HepG2 (cell line): Measurements from ENCODE around the gene LTBR. TPM values are rescaled to one million over a fixed set of nuclear protein-coding genes. Genes with fewer than 3 reads are reported as not detected.

ENCODE experiments used
- ATAC-seq: fragments of 200-7000 bp; cut with Tn5 transposase; 3 replicates; pipeline ENCODE4 v1.9.1; 2020; ENCODE audit warnings: mild to moderate bottlenecking, moderate library complexity
- BruUV-seq: library from RNA; stranded (reverse); fragments of 400-500 nt; replicated peaks from 2 replicates; lab custom pipeline; 2021; lab: Mats Ljungman, UMichigan
- CTCF ChIA-PET: fragments of 300-600 bp; formaldehyde crosslinking; extraction: SDS; loops from one replicate; lab custom pipeline; 2021; ENCODE audit warnings: low total read pairs, inconsistent platforms, low intra/inter-chr PET ratio; lab: Yijun Ruan, JAX
- POLR2A ChIA-PET: fragments of 350-600 bp; sonication (Branson Sonifier 250); formaldehyde crosslinking; loops from one replicate; lab custom pipeline; 2020; ENCODE audit warnings: antibody characterized with exemption, inconsistent platforms; lab: Yijun Ruan, JAX
- DNase-seq: peaks from one replicate; pipeline ENCODE4 v3.0.0-alpha.2; 2015; ENCODE audit warnings: low spot score
- FAIRE-seq: peaks from 3 replicates; lab custom pipeline; 2011; peaks lifted over from hg19 to GRCh38; lab: Jason Lieb, UNC
- H2AFZ ChIP-seq: one replicate; pipeline ENCODE4 v1.6.1; 2011; ENCODE audit warnings: low read length, inconsistent platforms
- H3K27ac ChIP-seq: fragments of 300-600 bp; 3 replicates; pipeline ENCODE4 v1.8.0; 2011; ENCODE audit warnings: mixed run types, mild to moderate bottlenecking, mixed read lengths, low read length, inconsistent platforms; ENCODE audit not compliant: insufficient read depth; ENCODE audit errors: extremely low read length
- H3K27me3 ChIP-seq, 2 experiments: fragments of 200-600 bp in 1 of 2; 2 replicates in 1 of 2; 3 replicates in 1 of 2; pipeline versions ENCODE4 v1.6.0 to v1.8.0; 2011; ENCODE audit warnings: low read length in 2 of 2, mild to moderate bottlenecking in 2 of 2, moderate library complexity in 2 of 2, inconsistent platforms in 1 of 2; ENCODE audit not compliant: insufficient read depth in 2 of 2, control insufficient read depth in 1 of 2
- H3K36me3 ChIP-seq, 2 experiments: fragments of 200-600 bp in 1 of 2; replicated peaks in 1 of 2; 2 replicates in 1 of 2; 3 replicates in 1 of 2; pipeline versions ENCODE4 v1.5.1 to v1.8.0; 2011; ENCODE audit warnings: low read length in 2 of 2, inconsistent platforms in 1 of 2; ENCODE audit not compliant: insufficient read depth in 2 of 2, control insufficient read depth in 1 of 2
- H3K4me1 ChIP-seq: 2 replicates; pipeline ENCODE4 v1.5.1; 2012; ENCODE audit warnings: low read length, inconsistent platforms; ENCODE audit not compliant: insufficient read depth
- H3K4me2 ChIP-seq: 2 replicates; pipeline ENCODE4 v1.6.0; 2011; ENCODE audit warnings: low read depth, low read length, inconsistent platforms
- H3K4me3 ChIP-seq, 3 experiments: fragments of 200-600 bp in 1 of 3; sonication (generic), shearing (Covaris generic) in 1 of 3; replicated peaks in 1 of 3; 2 replicates each; pipeline ENCODE4 v1.5.1; 2011 to 2016; ENCODE audit warnings: low read length in 3 of 3, inconsistent platforms in 2 of 3, low read depth in 2 of 3, mild to moderate bottlenecking in 2 of 3, control low read depth in 1 of 3, mixed read lengths in 1 of 3; ENCODE audit not compliant: insufficient read depth in 1 of 3
- H3K79me2 ChIP-seq: one replicate; pipeline ENCODE4 v1.6.1; 2011; ENCODE audit warnings: low read length, inconsistent platforms; ENCODE audit not compliant: insufficient read depth
- H3K9ac ChIP-seq: 2 replicates; pipeline ENCODE4 v1.6.0; 2011; ENCODE audit warnings: mild to moderate bottlenecking, low read depth, low read length, inconsistent platforms; ENCODE audit not compliant: insufficient read depth
- H3K9me3 ChIP-seq: 2 replicates; pipeline ENCODE4 v1.5.1; 2012; ENCODE audit warnings: mild to moderate bottlenecking, low read length
- H4K20me1 ChIP-seq: 2 replicates; pipeline ENCODE4 v1.6.0; 2011; ENCODE audit warnings: inconsistent platforms, mild to moderate bottlenecking, low read length, moderate library complexity; ENCODE audit not compliant: insufficient read depth
- FIP1L1 ChIP-seq: fragments of 200-400 bp; formaldehyde crosslinking; IDR thresholded peaks from 2 replicates; pipeline ENCODE4 v1.6.1; 2018; ENCODE audit warnings: low read depth, mild to moderate bottlenecking, low read length, moderate library complexity, borderline replicate concordance; ENCODE audit not compliant: insufficient read depth
- FOXK2 ChIP-seq: fragments of 450-650 bp; IDR thresholded peaks from 2 replicates; pipeline ENCODE4 v1.6.1; 2016
- HMG20A ChIP-seq: IDR thresholded peaks from 2 replicates; pipeline ENCODE4 v1.6.1; 2016; ENCODE audit warnings: borderline replicate concordance
- HNF1B ChIP-seq: sonication (generic); formaldehyde crosslinking; IDR thresholded peaks from 2 replicates; pipeline ENCODE4 v1.5.1; 2020; ENCODE audit warnings: mild to moderate bottlenecking, moderate library complexity, missing genetic modification reagents
- PTBP1 ChIP-seq: fragments of 200-400 bp; formaldehyde crosslinking; IDR thresholded peaks from 2 replicates; pipeline ENCODE4 v1.6.1; 2018; ENCODE audit warnings: low read length, low read depth; ENCODE audit not compliant: poor library complexity, severe bottlenecking
- SATB2 ChIP-seq: sonication (generic); formaldehyde crosslinking; IDR thresholded peaks from 2 replicates; pipeline ENCODE4 v1.5.0; 2020; ENCODE audit warnings: missing genetic modification reagents
- SMAD9 ChIP-seq: sonication (generic); formaldehyde crosslinking; IDR thresholded peaks from 2 replicates; pipeline ENCODE4 v1.5.1; 2020; ENCODE audit warnings: mild to moderate bottlenecking, missing genetic modification reagents
- SMC3 ChIP-seq: IDR thresholded peaks from 2 replicates; pipeline ENCODE4 v1.6.1; 2011; ENCODE audit warnings: low read length, improper control_type of control experiment
- TP53 ChIP-seq: sonication (generic); formaldehyde crosslinking; conservative IDR thresholded peaks from 2 replicates; pipeline ENCODE4 v1.4.0; 2020; ENCODE audit warnings: missing genetic modification reagents
- ZBTB44 ChIP-seq: sonication (generic); formaldehyde crosslinking; IDR thresholded peaks from 2 replicates; pipeline ENCODE4 v1.4.0; 2020; ENCODE audit warnings: missing genetic modification reagents
- ZMYM2 ChIP-seq: sonication (generic); formaldehyde crosslinking; IDR thresholded peaks from 2 replicates; pipeline ENCODE4 v1.8.0; 2022; ENCODE audit warnings: mild to moderate bottlenecking, missing genetic modification reagents
- ZNF350 ChIP-seq: sonication (generic); formaldehyde crosslinking; IDR thresholded peaks from 2 replicates; pipeline ENCODE4 v1.4.0; 2020; ENCODE audit warnings: mild to moderate bottlenecking, low read depth, missing genetic modification reagents, borderline replicate concordance
- ZNF441 ChIP-seq: sonication (generic); formaldehyde crosslinking; IDR thresholded peaks from 2 replicates; pipeline ENCODE4 v1.7.0; 2021; ENCODE audit warnings: missing genetic modification reagents, borderline replicate concordance
- ZNF562 ChIP-seq: sonication (generic); formaldehyde crosslinking; IDR thresholded peaks from 2 replicates; pipeline ENCODE4 v1.8.0; 2022; ENCODE audit warnings: missing genetic modification reagents, borderline replicate concordance
- ZNF605 ChIP-seq: sonication (generic); formaldehyde crosslinking; IDR thresholded peaks from 2 replicates; pipeline ENCODE4 v1.8.0; 2022; ENCODE audit warnings: mild to moderate bottlenecking, missing genetic modification reagents
- ZNF607 ChIP-seq: sonication (generic); formaldehyde crosslinking; IDR thresholded peaks from 2 replicates; pipeline ENCODE4 v1.5.1; 2020; ENCODE audit warnings: missing genetic modification reagents, mild to moderate bottlenecking, borderline replicate concordance
- ZNF772 ChIP-seq: sonication (generic); formaldehyde crosslinking; IDR thresholded peaks from 2 replicates; pipeline ENCODE4 v1.5.0; 2020; ENCODE audit warnings: mild to moderate bottlenecking, missing genetic modification reagents
- WGBS: methylation state at CpG from one replicate; pipeline ENCODE4 v1.1.6; 2017; ENCODE audit warnings: low lambda C conversion rate; 5-methylcytosine and 5-hydroxymethylcytosine counted together
- in situ Hi-C: cut with HindIII; loops from 2 replicates; pipeline ENCODE4 v1.10.0; 2017; ENCODE audit warnings: low pct_unique_long_range_greater_than_20kb; ENCODE audit not compliant: extremely low pct_ligation_motif_present
- intact Hi-C: fragments of 100-400 bp; cut with micrococcal nuclease; formaldehyde crosslinking; loops from one replicate; pipeline ENCODE4 v1.10.0; 2022; ENCODE audit not compliant: unreplicated experiment
- polyA plus RNA-seq, 8 experiments: library from polyadenylated mRNA; depleted of rRNA in 3 of 8; stranded (reverse) in 7 of 8; unstranded in 1 of 8; fragments of >200 nt; fragmentation: Illumina TruSeq in 4 of 8; extraction: Trizol in 4 of 8; gene quantifications; 2 replicates each; pipeline versions ENCODE4 v1.2.1 to v1.2.3, GENCODE V29; 2011 to 2016; ENCODE audit warnings: low read depth in 4 of 8, missing spikeins in 1 of 8, mixed read lengths in 1 of 8; ENCODE audit not compliant: insufficient read depth in 1 of 8
- total RNA-seq, 5 experiments: library from RNA; depleted of rRNA; stranded (reverse); fragments of >200 nt; fragmentation: Illumina TruSeq; extraction: Trizol; gene quantifications; 2 replicates each; pipeline ENCODE4 v1.2.3, GENCODE V29; 2016; ENCODE audit warnings: low read depth in 1 of 5
- TF ChIP-seq, protein P1 (sequence below), 2 experiments: sonication (generic) in 1 of 2; formaldehyde crosslinking in 1 of 2; IDR thresholded peaks; 2 replicates each; pipeline versions ENCODE4 v1.5.1 to v1.6.1; 2011 to 2020; ENCODE audit warnings: borderline replicate concordance in 1 of 2, low read depth in 1 of 2, low read length in 1 of 2, mild to moderate bottlenecking in 1 of 2, missing genetic modification reagents in 1 of 2, moderate library complexity in 1 of 2

The LTBR gene
- total and polyA plus RNA-seq, 2 of the 13 experiments (the other 11 are each of a cell fraction or from before 2014, with no cell fraction given), result 31.4 to 34.8 TPM

DNA sequence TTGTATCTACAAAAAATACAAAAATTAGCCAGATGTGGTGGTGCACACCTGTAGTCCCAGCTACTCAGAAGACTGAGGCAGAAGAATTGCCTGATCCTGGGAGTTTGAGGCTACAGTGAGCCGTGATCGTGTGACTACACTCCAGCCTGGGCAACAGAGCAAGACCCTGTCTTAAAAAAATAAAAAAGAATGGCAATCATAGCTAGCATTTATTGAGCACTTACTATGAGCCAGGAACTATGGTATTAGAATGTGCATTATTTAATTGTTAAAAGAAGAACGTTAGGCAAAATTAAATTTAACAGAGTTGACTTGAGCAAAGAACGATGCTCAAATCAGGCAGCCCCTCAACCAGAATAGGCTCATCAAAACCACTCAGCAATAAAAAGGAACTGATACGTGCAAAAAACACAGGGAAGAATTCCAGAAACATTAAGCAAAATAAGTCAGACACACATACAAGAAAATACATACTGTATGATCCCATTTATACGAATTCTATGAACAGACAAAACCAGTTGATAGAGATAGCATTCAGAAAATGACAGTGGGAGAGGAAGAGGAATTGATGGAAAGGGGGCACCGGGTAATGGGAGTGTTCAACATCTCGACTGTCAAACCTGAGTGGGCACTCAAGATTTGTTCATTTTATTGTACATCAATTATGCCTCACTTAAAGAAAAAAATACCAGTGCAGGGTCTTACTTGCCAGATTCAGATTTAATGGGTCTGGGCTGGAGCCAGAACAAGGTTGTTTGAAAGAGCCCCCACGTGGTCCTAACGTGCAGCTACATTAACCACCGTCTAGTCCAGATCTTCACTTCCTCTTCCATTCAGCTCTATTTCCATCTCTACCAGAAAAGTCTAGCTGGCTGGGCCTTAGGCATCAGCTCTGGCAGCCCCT is 16.6 kb upstream of the LTBR start:
- H3K36me3 ChIP-seq, result no peaks in the 10 kb centered on the region
- 67% methylated on average over 11 of the region's 11 CpGs for WGBS
- no peak overlapping the region for H2AFZ ChIP-seq
- DNase-seq, result peak; percentile 56
- no peaks in the 10 kb centered on the region for H3K79me2 ChIP-seq
- H4K20me1 ChIP-seq, result no peaks in the 10 kb centered on the region
- H3K27me3 ChIP-seq, result no peaks in the 10 kb centered on the region
- POLR2A ChIA-PET, result interaction anchor here (0.5 to 2.9 kb wide), 9 partner anchors 16 to 73 kb away, joined by 3 to 55 read pairs (median 5); partner anchors contain the start of genes LTBR and TNFRSF1A
- intact Hi-C loops (loop anchor here (1.0 kb wide), 1 partner anchor 41 kb away; no protein-coding TSS in a partner anchor), in situ Hi-C loops (no loop called here)
- H3K9me3 ChIP-seq, result no peaks in the 10 kb centered on the region
- peak; percentile 75 for FAIRE-seq
- CTCF ChIA-PET, result interaction anchor here (0.8 to 1.3 kb wide), 4 partner anchors 32 to 46 kb away, joined by 3 to 7 read pairs (median 4); no protein-coding TSS in a partner anchor
- H3K27ac ChIP-seq, result peak overlapping the region; percentile 44
- no peak overlapping the region for H3K4me2 ChIP-seq
- no TSS peak for BruUV-seq
- ATAC-seq, result no peak
- no peak overlapping the region for H3K4me3 ChIP-seq
- H3K4me1 ChIP-seq, result peaks cover 61% of the 10 kb centered on the region
- H3K9ac ChIP-seq, result no peak overlapping the region
- TF ChIP-seq PTBP1 (no peak), FIP1L1 (no peak), FOXK2 (no peak), ZNF562 (no peak), SATB2 (CRISPR knock-in tag) (no peak), ZBTB44 (CRISPR knock-in tag) (no peak), ZNF441 (no peak), ZNF605 (0 out of 2 replicates have a peak, but pooled peaks have one; percentile 22), ZNF607 (CRISPR knock-in tag) (no peak), SMC3 (peak; percentile 68), ZNF350 (CRISPR knock-in tag) (no peak), ZNF772 (CRISPR knock-in tag) (no peak), HMG20A (CRISPR knock-in tag) (no peak), HNF1B (no peak), TP53 (CRISPR knock-in tag) (no peak), ZMYM2 (no peak), SMAD9 (CRISPR knock-in tag) (no peak)
- TF ChIP-seq, protein P1, sequence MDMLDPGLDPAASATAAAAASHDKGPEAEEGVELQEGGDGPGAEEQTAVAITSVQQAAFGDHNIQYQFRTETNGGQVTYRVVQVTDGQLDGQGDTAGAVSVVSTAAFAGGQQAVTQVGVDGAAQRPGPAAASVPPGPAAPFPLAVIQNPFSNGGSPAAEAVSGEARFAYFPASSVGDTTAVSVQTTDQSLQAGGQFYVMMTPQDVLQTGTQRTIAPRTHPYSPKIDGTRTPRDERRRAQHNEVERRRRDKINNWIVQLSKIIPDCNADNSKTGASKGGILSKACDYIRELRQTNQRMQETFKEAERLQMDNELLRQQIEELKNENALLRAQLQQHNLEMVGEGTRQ (IDR thresholded peaks at IDR 0.05; ENCODE audit: low read depth, low read length), result 0 out of 2 replicates have a peak, but pooled peaks have one; percentile 28
- TF ChIP-seq, protein P1 (CRISPR knock-in tag; IDR thresholded peaks at IDR 0.05; ENCODE audit: borderline replicate concordance), result no peak
